ENCODE data around the gene EMC8.

DNA sequence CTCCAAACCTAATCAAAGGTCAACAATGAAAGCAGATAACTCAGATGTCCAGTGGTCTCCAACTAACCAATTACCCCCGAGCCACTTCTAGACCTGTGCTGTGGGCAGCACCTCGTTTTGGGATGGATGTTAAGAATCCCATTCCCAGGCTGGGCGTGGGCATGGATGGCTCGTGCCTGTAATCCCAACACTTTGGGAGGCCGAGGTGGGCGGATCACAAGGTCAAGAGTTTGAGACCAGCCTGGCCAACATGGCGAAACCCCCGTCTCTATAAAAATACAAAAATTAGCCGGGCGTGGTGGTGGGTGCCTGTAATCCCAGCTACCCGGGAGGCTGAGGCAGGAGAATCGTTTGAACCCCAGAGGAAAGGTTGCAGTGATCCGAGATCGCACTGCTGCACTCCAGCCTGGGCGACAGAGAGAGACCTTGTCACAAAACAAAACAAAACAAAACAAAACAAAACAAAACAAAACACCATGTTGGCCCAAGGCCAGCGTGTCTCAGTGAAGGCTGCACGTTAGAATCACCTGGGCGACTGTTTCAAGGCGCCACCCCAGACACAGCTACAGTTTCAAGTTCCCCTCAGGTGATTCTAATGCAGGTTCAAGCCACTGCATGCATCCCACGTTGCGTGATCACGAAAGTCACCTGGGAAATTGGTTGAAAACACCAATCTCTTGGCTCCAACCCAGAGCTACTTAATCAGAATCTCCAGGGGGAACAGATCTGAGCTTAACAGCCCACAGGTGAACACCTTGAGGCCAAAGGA, 21.4 kb upstream of the EMC8 start:
- TF ChIP-seq ZNF747 (tag by site-specific recombination; IDR thresholded peaks at IDR 0.05) (no peak), BCL11A (tag by site-specific recombination; IDR thresholded peaks at IDR 0.05; ENCODE audit: low read depth) (no peak), ZNF19 (tag by site-specific recombination; IDR thresholded peaks at IDR 0.05; ENCODE audit: low read depth) (no peak)
- TF ChIP-seq, protein P1, sequence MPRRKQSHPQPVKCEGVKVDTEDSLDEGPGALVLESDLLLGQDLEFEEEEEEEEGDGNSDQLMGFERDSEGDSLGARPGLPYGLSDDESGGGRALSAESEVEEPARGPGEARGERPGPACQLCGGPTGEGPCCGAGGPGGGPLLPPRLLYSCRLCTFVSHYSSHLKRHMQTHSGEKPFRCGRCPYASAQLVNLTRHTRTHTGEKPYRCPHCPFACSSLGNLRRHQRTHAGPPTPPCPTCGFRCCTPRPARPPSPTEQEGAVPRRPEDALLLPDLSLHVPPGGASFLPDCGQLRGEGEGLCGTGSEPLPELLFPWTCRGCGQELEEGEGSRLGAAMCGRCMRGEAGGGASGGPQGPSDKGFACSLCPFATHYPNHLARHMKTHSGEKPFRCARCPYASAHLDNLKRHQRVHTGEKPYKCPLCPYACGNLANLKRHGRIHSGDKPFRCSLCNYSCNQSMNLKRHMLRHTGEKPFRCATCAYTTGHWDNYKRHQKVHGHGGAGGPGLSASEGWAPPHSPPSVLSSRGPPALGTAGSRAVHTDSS (tag by site-specific recombination; IDR thresholded peaks at IDR 0.05) = no peak
- TF ChIP-seq, protein P2, sequence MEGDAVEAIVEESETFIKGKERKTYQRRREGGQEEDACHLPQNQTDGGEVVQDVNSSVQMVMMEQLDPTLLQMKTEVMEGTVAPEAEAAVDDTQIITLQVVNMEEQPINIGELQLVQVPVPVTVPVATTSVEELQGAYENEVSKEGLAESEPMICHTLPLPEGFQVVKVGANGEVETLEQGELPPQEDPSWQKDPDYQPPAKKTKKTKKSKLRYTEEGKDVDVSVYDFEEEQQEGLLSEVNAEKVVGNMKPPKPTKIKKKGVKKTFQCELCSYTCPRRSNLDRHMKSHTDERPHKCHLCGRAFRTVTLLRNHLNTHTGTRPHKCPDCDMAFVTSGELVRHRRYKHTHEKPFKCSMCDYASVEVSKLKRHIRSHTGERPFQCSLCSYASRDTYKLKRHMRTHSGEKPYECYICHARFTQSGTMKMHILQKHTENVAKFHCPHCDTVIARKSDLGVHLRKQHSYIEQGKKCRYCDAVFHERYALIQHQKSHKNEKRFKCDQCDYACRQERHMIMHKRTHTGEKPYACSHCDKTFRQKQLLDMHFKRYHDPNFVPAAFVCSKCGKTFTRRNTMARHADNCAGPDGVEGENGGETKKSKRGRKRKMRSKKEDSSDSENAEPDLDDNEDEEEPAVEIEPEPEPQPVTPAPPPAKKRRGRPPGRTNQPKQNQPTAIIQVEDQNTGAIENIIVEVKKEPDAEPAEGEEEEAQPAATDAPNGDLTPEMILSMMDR (tag by site-specific recombination; IDR thresholded peaks at IDR 0.05) = no peak

Measured in HEK293 (cell line).